Activated CD8-positive, alpha-beta memory T cell treated with anti-CD3 and anti-CD28 coated beads, Interleukin-2, amount 50 U/mL, for 24 hours (primary cell): ENCODE data around the gene TAF1.
"Not testable (repeated sequence)": the region's sequence is repeated elsewhere in the genome, so short reads cannot be mapped to it uniquely, and the experiment has no call there.

Experiments
- DNase-seq: peaks from one replicate; pipeline ENCODE4 v3.0.0-alpha.2; 2020; ENCODE audit errors: extremely low read depth

Gene TAF1

DNA sequence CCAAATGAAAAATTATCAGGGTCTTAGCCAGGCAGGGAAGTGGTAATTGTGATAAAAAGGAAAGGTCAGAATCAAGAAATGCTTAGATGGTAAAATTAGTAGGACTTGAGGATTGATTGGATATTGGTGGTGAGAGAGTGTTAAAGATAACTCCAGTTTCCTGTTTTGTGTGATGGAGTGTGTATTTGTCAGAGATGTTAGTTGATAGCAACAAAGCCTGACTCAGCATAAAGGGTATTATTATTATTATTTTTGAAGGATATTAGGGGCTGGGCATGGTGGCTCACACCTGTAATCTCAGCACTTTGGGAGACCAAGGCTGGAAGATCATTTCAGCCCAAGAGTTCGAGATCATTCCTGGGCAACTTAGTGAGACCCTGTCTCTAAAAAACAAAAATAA lies 143.1 kb downstream of the TAF1 start:
- DNase-seq, result no peak

DNA sequence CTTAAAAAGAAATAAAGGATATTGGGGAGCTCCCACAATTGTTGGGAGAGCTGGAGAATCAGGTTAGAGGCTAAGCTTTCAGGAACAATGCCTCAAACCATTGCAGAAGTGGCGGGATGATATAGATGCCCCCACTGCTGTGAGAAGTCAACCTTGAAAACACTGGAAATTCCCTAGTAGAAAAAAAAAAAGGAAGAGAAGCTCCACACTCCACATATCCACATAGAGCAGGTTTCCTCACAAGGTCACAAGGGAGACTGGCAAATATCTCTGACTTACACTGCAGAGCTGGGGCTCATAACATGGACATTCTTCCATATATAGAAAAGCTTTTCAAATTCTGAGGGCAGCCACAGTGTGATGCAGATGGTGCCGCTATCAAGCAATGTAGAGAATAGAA lies 144.0 kb downstream of the TAF1 start:
- DNase-seq, result no peak

DNA sequence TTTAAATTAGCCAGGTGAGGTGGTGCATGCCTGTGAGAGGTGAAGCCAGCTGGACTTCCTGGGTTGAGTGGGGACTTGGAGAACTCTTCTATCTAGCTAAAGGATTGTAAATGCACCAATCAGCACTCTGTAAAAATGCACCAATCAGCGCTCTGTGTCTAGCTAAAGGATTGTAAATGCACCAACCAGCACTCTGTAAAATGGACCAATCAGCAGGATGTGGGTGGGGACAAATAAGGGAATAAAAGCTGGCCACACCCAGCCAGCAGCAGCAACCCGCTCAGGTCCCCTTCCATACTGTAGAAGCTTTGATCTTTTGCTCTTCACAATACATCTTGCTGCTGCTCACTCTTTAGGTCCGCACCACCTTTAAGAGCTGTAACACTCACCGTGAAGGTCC lies 147.6 kb downstream of the TAF1 start:
- DNase-seq, result not testable (repeated sequence)

DNA sequence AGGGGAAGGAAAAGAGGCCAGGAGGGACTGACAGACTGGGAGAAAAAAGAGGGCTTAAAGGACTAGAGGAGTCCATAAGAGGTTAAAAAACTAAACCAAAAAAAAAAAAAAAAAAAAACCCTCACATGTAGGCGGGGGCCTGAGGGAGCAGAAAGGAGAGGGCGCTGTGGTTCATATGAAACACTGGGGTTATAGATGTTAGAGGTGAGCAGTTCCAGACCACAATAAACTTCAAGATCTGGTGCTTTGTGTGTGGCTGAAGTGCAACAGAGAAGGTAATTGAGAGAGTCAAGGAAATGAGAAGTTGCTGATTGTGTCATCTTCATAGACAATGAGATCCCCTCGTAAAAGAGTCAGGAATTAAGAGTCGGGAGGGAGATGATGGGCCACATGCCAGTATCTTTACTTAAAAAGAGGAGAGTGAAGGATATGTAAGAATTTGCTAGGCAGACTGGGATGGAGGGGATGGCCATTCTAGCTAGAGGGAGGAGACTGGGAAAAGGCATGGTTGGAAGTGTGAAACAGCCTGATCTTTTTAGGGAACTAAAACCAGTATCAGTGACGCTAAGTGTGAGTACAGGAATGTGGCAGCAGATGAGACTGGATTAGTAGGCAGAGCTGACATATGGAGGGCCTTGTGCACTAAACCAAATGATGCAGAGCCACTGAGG lies 148.3 kb downstream of the TAF1 start:
- no peak for DNase-seq

DNA sequence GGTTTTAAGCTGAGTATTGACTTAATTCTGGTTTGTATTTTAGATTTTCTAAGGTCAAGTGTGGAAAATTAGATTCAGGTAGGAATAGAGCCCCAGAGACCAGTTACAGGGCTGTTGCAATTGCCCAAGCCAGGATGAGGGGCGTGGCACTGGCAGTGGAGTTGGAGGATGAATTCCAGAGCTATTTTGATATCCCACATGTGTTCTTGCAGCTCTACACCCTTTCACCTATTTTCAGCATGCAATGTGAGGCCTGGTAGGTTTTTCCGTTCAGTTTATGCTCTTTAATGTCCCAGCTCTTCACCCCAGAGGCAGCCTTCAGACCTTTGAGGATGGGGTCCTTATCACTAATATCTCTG lies 148.9 kb downstream of the TAF1 start:
- DNase-seq, result no peak
